ENCODE data around the gene RHOT1.
"Not testable (repeated sequence)": the region's sequence is repeated elsewhere in the genome, so short reads cannot be mapped to it uniquely, and the experiment has no call there.

The RHOT1 gene

DNA sequence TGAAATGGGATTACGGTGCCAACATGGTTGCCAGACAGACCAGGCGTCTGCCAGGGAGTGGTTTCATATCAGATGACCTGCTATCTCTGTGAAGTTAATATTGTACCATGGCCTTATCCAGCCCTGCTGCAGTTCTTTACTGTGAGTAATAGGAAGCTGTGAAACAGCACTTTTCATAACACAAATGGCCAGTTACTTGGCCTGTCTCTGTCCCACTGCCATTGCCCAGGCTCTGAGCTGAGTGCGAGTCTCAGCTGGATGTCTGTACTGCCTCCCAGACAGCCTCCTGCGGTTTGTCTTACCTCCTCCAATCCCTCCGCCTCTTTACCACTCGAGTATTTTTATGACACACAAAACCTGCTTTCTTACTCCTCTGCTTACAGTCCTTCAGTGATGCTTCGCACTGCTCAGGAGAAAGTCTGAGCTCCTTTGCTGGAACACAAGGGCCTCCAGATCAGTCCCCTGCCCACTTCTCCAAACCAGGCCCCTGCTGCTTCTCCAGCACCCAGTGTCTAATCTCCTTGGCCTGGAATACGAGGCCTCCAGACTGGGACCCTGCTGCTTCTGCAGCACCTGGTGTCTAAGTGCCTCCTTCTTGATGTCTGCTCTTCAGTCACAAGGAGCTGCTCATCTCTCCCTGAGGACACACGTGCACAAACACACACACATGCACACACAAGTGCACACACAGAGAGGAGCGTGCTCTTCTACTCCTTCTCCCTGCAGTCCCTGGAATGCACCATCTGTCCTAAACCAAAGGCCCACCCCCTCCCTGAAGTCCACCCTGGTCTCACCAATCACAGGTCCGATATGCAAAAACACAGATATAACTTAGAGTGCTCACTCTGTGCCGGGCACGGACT, 17.1 kb upstream of the RHOT1 start:
- DNase-seq = no peak

DNA sequence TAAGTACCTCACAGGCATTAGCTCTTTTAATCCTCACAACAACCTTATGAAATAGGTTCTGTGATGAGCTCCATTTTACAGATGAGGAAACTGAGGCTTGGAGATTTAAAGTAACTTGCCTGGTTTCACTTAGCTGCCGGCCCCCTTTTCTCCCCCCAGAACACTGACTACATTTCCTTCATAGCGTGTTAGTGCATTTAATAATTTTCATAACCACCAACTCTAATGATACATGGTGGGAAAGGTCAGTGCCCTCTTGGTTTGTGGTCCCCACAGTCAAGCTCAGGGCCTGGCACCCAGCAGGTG, 16.5 kb upstream of the RHOT1 start:
- DNase-seq = no peak

DNA sequence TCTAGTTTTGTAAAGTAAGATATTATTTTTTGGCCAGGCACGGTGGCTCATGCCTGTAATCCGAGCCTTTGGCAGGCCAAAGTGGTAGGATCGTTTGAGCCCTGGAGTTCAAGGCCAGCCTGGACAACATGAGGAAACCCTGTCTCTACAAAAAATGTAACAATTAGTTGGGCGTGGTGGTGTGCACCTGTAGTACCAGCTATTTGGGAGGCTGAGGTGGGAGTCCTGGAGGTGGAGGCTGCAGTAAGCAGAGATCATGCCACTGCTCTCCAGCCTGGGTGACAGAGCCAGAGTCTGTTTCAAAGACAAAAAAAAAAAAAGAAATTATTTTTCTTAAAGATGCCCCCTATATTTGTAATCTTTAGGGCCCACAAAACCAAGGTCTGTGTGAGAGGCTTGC, 16.0 kb upstream of the RHOT1 start:
- no peak for DNase-seq

DNA sequence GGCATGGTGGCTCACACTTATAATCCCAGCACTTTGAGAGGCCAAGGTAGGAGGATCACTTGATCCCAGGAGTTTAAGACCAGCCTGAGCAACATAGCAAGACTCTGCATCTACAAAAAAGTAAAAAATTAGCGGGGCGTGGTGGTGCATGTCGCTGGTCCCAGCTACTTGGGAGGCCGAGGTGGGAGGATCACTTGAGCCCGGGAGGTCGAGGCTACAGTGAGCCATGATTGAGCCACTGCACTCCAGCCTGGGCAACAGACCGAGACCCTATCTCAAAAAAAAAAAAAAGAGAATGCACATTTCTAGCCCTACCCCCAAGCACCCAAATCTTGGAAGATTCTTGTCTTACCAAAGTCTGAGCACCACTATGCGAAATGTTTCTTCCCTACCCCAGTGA, 15.6 kb upstream of the RHOT1 start:
- DNase-seq = no peak

GRCh38 chr17:32127158-32127897, 15.0 kb upstream of the RHOT1 start:
- peak; percentile 58 for DNase-seq

- DNase-seq = not testable (repeated sequence)
These were observed 13.8 kb upstream of the RHOT1 start for GRCh38 chr17:32128470-32128869.

- peak; percentile 9 for DNase-seq
These were observed 6.7 kb upstream of the RHOT1 start for GRCh38 chr17:32135497-32136117.

DNA sequence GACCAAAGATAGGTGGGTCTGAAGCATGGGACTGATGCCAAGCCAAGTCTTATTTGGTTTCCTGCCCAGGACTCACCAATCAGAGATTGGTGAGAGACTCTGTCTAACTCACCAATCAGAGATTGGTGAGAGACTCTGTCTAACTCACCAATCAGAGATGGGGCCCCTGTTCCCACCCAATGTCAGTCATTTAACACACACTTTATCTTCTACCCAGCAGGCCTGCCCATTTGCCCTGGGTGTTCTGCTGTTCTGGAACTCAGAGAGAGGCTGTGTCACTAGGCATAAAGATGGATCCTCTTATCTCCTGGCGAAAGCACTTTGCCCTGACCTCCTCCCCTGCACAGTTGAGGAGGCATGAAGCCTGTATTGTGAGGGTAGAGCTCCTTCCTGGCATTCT, 5.4 kb upstream of the RHOT1 start:
- no peak for DNase-seq

GRCh38 chr17:32139504-32139903, 2.8 kb upstream of the RHOT1 start:
- DNase-seq = not testable (repeated sequence)

DNA sequence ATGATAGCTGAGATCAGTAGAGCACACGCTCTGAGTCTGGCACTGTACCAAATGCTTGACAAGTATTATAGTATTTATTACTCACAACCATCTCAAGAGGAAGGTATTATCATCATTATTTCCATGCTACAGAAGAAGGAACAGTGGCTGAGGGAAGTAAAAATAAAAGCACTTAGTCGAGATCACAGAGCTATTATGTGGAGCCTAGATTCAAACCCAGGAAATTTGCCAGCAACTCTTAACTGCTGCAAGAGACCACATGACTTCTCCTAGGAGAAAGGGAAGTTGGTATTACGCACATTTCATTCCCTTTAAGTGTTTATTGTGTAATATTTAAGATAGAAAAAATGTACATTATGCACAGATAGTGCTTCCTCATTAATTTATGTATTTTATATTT, 1.0 kb upstream of the RHOT1 start:
- no peak for DNase-seq

DNA sequence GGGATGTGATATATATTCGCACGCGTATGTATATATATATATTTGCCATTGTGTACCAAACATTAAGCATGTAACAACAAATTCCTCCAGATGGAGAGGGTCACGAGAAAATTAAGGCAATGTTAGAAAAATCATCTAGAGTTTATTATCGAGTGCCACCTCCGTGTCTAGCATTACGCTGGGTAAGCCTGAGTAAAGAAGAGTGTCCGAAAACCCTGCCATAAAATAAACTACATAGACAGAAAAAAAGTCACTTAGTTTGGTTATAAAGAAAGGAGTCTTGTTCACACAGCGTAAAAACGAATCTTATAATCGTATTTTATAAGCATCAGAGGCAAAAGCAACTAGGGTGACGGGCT, 644 bp upstream of the RHOT1 start:
- DNase-seq = no peak

GRCh38 chr17:32142857-32143526, 690 bp downstream of the RHOT1 start:
- DNase-seq = peak; percentile 14

GRCh38 chr17:32143527-32143870, 1.2 kb downstream of the RHOT1 start:
- DNase-seq = no peak

GRCh38 chr17:32144442-32144841, 2.1 kb downstream of the RHOT1 start:
- DNase-seq = not testable (repeated sequence)

DNA sequence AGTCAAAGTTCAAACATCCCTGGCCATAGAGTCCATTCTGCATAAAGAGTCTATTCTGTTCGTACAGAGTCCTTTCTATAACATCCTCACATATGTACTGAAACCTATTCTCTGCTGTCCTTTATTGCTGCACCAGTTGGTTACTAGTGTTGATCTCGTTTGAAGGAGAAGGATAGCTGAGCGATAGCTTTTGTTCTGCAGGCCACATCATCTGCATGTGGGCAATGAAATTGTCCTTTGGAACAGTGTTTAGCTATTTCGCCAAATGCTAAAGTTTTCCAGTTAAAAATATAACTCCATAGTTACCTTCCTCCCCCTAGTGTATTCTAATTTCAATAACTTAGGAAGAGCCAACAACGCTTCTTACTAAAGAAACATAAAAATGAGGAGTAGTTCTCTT, 6.0 kb downstream of the RHOT1 start:
- no peak for DNase-seq

DNA sequence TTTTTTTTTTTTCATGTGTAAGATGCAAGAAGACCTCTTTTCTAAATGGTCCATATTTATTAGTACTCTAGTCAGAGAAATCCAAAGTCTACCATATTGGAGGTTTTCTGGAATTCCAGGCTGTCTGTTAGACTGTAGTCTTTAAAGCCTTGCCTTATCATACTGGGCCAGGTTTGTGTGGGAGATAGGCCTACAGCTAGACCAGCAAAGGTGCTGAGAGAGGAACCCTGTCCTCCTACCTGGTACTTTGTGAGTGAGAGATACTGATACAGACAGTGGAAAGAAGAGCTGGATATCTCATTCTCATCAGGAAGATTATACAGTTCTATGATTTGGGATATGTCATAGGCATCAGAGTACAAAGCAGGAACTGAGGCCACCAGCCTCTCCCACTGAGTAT, 8.1 kb downstream of the RHOT1 start:
- no peak for DNase-seq

DNA sequence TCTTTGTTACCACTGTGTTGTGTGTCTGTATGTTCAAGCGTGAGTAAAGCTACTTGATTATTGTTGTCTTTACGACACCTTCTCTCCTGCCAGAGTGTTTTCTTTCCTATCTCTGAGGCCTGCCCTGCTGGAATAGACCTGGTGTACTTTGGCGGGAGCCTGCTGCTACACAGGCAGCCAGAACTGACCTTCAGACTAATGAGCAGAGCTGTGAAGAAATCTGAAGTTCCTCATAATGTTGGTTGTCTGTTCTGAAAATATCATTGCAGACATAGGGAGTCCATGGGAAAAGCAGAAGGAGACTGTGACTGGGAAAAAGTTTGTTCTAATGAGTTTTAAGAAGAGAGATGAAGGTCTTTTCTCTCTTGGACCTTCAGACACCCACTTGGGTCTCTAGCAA, 9.8 kb downstream of the RHOT1 start:
- no peak for DNase-seq

- no peak for DNase-seq
These were observed 13.6 kb downstream of the RHOT1 start for GRCh38 chr17:32155896-32156295.

- no peak for DNase-seq
These were observed 14.4 kb downstream of the RHOT1 start for GRCh38 chr17:32156656-32157055.

- DNase-seq = no peak
These were observed 14.9 kb downstream of the RHOT1 start for GRCh38 chr17:32157225-32157624.

DNA sequence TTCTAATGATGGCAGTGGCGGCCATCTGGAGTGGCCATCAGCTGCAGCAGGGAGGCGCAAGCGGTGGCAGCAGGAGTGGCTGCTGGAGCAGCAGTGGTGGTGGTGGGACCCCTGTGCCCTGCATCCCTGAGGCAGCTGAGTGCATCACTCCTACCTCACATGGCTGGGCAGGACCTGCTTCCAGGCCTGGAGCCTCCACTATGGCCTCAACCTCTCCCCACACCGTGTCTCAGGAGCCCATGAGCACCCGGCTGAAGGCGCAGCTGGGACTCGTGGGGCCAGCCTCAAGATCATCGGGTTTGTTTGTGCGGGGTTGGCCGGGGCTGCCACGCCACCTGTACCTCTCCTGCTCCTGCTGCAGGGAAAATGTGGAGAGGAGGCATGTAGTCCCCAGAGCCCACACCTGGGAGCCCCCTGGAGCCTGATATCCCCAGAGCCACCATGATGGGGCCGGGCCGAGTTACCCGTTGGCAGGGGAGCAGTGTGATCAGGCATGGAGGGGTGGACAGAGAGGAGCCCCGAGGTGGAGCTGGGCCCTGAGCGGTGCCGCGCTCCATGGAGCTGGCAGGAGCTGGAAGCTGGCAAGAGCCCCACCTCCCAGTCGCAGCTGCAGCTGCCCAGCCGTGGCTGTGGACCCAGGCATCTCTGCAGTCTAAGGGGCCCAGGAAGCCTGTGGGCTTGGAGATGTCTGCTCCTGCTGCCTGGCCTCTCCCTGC, 16.7 kb downstream of the RHOT1 start:
- DNase-seq = no peak

DNA sequence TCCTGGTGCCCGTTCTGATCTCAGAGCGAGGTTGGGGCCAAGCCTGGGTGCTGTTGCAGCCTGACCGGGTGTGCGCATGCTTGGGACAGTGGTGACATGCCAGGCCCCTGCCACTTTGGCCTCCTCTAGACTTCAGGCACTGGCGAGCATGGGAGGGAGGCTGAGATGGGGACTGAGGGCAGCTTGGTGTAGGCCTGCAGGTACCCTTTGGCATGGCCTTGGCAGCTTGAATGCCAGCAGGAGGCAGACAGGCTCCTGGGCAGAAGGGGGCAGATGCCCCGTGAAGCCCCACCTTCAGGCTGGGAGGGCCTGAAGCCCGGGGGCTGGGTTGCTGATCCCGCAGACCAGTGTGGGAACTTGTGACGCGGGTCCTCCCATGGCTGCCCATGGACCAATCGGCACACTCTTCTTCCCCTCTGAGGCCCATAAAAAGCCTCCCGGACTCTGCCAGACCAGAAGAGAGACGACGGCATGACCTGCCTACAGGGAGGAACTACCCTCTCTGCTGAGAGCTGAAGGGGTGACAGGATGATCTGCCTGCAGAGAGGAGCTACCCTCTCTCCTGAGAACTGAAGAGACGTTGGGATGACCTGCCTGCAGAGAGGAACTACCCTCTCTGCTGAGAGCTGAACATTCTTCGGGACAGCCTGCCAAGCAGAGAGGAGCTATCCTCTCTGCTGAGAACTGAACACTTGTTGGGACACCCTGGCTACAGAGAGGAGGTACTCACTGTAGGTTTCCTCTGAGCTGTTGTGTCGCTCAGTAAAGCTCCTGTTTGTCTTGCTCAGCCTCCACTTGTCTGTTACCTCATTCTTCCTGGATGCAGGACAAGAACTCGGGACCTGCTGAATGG, 17.5 kb downstream of the RHOT1 start:
- no peak for DNase-seq
